ENCODE results near the gene MACROH2A2.

DNA sequence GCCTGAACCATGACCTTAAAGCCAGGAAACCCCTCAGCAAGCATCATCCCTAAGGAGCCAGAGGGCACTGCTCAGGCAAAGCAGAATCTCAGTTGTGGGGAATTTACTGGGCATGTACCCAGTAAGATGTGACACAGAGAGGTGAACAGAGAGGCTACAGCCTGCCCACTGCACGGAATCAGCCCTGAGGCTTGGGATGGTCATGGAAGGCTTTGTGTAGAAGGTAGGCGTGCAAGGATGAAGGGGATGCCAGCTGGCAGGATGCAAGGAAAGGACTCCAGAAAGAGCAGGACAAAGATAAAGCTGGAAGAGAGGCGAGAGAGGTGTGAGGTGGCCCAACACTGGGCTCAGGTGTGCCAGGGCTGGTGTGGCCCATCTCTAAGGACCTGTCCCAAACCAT, 82.4 kb downstream of the MACROH2A2 start:
- TF ChIP-seq CTCF (IDR thresholded peaks at IDR 0.05) (no peak), POLR2AphosphoS5 (IDR thresholded peaks at IDR 0.05; ENCODE audit: insufficient read depth in 1 of 2, low read depth in 1 of 2) (no peak), POLR2A (IDR thresholded peaks at IDR 0.05) (no peak)
